Measurements from ENCODE around the gene CDKL2.

Gene CDKL2

DNA sequence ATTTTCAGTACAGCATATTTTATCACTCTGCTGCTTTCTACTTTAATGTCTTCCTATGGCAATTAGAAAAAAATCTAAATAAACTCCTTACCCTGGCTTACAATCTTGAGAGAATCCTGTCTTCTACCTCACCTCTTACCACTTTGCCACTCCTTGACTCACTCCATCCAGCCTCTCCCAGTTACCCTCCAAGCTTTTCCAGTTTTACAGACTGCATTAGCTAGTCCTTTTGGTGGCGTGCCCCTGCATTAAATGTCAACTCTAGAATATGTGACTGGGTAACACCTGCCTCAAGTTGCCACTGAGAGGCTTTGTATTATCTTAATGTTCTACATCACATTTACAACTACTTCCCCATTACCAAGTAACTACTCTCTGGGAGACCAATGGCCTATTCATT lies 7.5 kb upstream of the CDKL2 start:
- DNase-seq = no peak

GRCh38 chr4:75637176-75637575 lies 6.8 kb upstream of the CDKL2 start:
- no peak for DNase-seq

DNA sequence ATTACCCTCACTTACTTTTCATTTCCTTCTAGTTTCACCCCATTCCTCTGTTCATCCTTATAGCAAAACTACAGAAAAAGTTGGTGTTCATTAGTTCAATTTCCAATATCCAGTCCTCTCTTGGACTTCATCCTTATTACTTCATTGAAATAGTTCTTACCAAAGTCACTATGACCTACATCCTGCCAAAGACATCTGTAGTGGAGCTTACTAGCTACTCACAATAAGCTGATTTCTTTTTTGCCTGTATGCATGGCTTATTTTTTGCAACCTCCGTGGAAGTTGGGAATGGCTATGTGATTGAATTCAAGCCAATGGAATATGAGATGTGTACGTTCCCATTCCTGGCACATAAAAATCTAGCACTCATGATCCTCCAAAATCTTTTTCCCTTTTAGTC lies 4.6 kb upstream of the CDKL2 start:
- no peak for DNase-seq

DNA sequence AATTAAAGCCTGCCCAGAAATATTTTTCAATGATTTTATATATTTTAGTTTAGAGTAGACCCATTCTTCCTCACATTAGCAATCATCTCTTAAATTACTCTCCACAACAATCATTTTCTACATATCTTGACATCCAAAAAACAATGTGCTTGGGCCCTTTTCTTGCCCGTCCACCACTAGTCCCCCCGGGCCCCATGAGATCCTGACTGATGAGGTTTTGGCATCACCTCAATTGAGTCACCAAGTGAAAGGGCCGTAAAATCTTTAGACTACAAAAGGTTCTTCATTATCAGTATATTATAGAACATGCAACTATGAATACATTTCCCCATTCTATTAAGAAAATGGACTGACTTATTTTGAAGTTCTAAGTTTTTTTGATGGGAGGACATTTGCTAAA lies 4.0 kb upstream of the CDKL2 start:
- no peak for DNase-seq

DNA sequence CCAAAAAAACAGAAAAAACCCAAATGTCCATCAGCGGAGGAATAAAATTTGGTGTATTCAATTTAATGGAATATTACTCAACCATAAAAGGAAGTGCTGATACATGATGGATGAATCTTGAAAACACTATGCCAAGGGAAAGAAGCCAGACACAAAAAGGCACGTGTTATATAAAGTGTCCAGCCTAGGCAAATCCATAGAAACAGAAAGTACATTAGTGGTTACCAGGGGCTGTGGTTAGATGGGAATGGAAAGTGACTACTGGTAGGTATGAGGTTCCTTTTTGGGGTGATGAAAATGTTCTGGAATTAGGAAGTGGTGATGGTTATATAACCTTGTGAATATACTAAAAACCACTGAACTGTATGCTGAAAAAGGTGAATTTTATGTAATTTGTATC lies 3.5 kb upstream of the CDKL2 start:
- no peak for DNase-seq

GRCh38 chr4:75630937-75631329 lies 605 bp upstream of the CDKL2 start:
- DNase-seq = no peak

DNA sequence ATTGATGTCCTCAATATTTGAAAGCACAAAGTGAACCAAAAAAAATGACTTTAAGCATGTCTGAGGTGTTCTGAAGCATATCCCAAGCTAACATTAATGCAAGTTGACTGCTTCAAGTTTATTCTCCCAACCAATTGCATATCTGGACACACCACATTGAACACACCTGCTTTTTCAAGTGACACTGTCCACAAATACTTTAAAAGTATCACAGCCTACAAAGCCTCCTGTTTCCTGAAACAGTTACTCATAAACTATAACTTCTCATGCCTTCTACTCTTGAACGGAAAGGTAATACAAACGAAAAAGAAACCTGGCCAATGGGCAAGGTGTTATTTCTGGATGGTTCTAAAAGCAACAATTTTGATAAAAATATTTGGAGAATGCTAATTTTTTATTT lies 1.1 kb downstream of the CDKL2 start:
- no peak for DNase-seq

GRCh38 chr4:75623026-75623425 lies 7.3 kb downstream of the CDKL2 start:
- DNase-seq = no peak

DNA sequence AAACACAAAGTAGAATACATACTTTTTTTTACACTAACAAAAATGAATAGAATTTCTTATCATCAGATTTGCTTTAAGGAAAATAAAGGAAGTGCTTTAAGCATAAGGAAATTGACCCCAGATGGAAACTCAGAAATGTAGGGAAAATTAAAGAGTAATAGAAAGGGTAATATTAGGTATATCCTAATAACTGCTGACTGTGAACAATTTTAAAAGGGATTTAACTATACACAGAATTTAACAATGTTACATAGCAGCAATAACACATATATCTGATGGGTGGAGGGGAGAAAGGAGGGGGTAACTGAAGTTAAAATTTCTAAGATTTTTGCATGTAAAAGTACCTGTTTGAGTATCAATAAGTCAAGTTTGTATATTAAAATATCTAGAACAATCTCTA lies 8.6 kb downstream of the CDKL2 start:
- DNase-seq = no peak

GRCh38 chr4:75612306-75612705 lies 18.0 kb downstream of the CDKL2 start:
- no peak for DNase-seq

DNA sequence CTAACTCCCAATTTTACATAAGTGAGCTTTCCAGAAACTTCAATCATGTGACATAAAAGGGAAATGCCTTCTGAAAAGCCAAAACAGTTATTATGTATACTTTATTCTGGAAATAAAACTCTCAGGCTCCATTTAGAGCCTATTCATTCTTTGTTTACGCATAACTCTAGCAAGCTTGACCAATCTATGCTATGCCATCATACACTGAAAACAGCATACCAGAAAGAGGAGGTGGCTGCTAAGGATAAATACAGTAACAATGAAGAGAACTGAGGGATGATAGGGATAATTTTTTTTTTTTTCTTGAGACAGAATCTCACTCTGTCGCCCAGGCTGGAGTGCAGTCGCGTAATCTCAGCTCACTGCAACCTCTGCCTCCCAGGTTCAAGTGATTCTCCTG lies 24.4 kb downstream of the CDKL2 start:
- no peak for DNase-seq

- DNase-seq = no peak
Measured at GRCh38 chr4:75599647-75600046, 30.7 kb downstream of the CDKL2 start.

DNA sequence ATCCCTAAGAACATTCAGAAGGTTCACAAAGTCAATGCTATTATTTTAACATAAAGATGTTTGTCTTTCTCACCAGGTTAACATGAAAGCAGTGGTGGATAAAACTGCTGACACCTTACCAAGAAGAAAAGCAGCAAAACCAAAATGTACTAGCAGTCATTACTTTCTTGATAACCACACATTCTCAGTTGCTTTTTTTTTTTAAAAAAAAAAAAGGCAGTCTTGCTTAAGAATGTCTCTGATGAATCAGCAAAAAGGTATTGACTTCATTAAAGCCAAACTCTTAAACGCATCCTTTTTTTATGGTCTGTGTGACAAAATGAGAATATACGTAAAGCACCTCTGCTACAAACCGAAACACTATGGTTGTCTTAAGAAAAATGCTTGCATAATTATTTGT lies 31.9 kb downstream of the CDKL2 start:
- DNase-seq = no peak

DNA sequence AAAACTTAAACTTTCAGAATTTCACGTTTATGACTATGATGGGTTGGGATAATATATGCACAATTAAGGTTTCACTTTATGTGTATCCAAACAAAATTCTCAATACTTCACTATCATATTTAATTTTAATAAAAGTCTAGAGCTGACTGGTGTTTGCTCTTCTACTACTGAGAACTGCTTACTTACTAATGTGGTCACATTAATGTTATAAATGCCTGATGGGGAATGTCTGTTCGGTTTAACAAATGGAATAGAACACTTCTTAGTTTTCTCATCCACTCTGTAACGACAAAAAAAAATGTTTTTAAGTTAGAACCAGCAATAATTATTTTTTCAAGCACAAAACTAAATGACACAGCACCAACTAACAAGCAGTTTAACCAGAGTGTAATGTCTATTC lies 34.3 kb downstream of the CDKL2 start:
- no peak for DNase-seq

DNA sequence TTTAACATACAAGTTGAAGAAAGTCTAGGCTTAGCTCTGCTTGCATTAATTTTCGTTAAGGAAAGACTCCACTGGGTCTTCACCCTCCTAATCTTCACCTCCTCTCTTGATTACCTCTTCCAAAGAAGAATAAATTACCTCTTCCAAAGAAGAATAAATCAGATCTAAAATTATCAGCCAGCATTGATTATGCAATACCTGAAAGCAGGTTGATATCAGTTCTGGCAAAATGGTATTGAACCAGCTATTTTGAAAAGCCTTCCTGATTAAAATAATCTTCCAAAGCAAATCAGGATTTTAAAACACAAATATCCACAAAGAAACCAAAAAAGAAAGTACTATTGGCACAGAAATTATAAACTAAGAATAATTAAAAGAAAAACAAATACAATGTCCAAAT lies 36.9 kb downstream of the CDKL2 start:
- no peak for DNase-seq

- no peak for DNase-seq
Measured at GRCh38 chr4:75584067-75584466, 46.3 kb downstream of the CDKL2 start.

- no peak for DNase-seq
Measured at GRCh38 chr4:75567725-75568124, 62.6 kb downstream of the CDKL2 start.

- no peak for DNase-seq
Measured at GRCh38 chr4:75566911-75567310, 63.4 kb downstream of the CDKL2 start.

DNA sequence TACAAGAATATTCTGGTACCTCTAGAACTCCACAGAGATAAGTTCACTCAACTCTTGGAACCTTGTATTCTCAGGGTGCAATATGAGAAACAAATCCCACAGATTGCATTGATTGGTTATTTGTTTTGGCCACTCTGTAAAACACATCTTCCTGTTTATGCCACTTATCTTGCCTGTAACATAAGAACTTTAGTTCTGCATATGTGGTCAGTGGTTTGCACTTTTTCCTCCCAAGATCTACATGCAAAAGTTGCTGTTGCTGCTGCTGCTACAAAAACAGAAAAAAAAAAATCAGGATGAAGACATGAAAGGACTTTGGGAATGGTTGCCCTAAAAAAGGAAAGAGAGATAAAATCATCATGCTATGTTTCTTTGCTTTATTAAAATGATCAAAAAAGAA lies 64.8 kb downstream of the CDKL2 start:
- DNase-seq = no peak

DNA sequence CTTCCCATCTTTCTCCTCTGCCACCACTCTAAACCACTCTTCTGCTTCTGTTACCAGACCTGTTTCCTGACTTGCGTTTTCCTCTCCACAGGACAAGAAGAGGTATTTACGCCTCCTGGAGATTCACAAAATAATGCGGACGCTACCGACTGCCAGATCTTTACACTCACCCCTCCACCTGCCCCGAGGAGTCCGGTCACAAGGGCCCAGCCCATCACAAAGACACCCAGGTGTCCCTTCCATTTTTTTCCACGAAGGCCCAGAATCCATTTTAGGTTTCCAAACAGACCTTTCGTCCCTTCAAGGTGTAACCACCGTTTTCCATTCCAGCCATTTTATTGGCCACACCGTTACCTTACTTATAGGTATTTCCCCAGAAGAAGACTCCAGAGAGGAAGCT lies 66.3 kb downstream of the CDKL2 start:
- DNase-seq = no peak

DNA sequence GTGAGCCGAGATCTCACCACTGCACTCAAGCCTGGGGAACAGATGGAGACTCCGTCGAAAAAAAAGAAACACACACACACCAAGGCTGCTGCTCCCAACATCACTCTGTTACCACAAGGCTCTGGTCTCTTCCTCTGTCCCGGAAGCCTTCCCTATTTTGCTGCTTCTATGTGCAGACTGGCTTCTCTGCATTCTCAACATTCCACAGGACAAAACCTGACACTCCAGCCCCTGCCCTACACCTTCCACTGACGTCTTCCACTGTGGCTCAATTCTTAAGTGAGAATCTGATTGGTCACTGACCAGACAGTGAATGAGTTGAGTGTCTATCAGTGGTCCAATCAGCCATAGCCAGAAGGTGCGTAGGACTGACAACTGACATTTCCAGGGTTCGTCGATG lies 68.5 kb downstream of the CDKL2 start:
- no peak for DNase-seq

DNA sequence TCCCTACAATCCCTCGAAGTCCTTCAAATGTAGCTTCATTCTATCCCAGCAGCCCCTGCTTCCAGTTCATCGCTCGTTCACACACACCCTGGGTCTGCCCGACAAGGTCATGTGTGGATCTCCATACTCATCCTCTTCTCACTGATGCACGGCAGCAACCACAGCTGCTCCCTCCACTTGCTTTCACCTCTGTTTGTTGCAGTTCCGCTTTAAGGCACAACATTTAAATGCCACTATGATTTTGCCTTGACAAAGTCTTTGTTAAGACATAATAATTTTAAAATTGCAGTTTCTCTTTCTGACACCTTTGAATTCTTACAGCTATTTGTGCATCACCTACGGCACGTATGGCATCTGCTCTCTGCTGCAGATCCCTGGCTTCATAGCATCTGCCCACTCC lies 72.6 kb downstream of the CDKL2 start:
- no peak for DNase-seq

- DNase-seq = no peak
Measured at GRCh38 chr4:75555294-75556164, 74.8 kb downstream of the CDKL2 start, which contains the start of gene ODAPH. Gene ODAPH, plus strand, starts transcription at chr4:75556066. Its CDS starts 17 bp downstream, at chr4:75556083.

GRCh38 chr4:75552452-75552851 lies 77.9 kb downstream of the CDKL2 start:
- DNase-seq = no peak

DNA sequence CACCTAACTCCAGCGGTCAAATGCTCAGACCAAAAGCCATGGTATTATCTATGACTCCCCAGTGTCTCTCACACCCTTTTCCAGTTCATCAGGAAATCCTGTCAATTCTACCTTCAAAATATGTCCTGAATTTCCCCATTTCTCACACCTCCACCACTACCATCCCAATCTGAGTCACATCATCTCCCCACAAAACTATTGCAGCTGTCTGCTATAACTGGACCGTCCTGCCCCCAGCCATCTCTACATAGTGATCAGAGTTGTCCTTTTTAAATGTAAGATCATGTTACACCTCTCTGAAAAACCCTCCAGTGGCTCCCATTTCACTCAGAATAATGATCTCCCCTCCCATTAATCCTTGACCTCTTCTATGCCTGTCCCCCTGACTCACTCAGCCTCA lies 81.3 kb downstream of the CDKL2 start:
- no peak for DNase-seq

Measured in NCI-H2171 (cell line).